ENCODE measurements around the gene MORC2. TPM values are rescaled to one million over a fixed set of nuclear protein-coding genes. Genes with fewer than 3 reads are reported as not detected.

Gene MORC2
- polyA plus RNA-seq: 15.1 and 16.2 TPM in 2 replicates
- polyA minus RNA-seq: 48.2 and 49.7 TPM in 2 replicates

- Histone ChIP-seq H3K79me2 (replicated peaks; ENCODE audit: insufficient read depth, low read length) (peaks cover 80% of the 10 kb centered on the region), H4K20me1 (ENCODE audit: insufficient read depth) (no peaks in the 10 kb centered on the region), H3K36me3 (ENCODE audit: insufficient read depth, low read length) (peaks cover 15% of the 10 kb centered on the region), H3K9me2 (ENCODE audit: insufficient read depth, low read length) (no peaks in the 10 kb centered on the region), H3K27me3 (ENCODE audit: insufficient read depth, low read depth, low read length) (no peaks in the 10 kb centered on the region), H3K4me2 (ENCODE audit: low read length) (peak within 1 kb of the TSS; percentile 46), H3K9me3 (ENCODE audit: low read length) (peaks cover 22% of the 10 kb centered on the region), H3K4me3 (ENCODE audit: low read length) (peak within 1 kb of the TSS; percentile 81), H3K9ac (ENCODE audit: low read length) (peak within 1 kb of the TSS; percentile 87), H3F3A (ENCODE audit: insufficient read depth, low read length, poor library complexity, severe bottlenecking) (peaks cover 6% of the 10 kb centered on the region), H2AFZ (ENCODE audit: low read depth, low read length) (peak within 1 kb of the TSS; percentile 58), H3K27ac (ENCODE audit: low read length) (peak within 1 kb of the TSS; percentile 90)
- TF ChIP-seq SMC3 (conservative IDR thresholded peaks at IDR 0.05; ENCODE audit: poor library complexity) (no peak), CTCF (IDR thresholded peaks at IDR 0.05; ENCODE audit: poor library complexity, severe bottlenecking) (no peak), MXI1 (conservative IDR thresholded peaks at IDR 0.05; ENCODE audit: poor library complexity, severe bottlenecking) (peak; percentile 93)
Observed at GRCh38 chr22:30968015-30968923, at the start of gene MORC2. Gene MORC2 (minus strand): TSS chr22:30968774. CDS start chr22:30967889, 885 bp downstream.

GRCh38 chr22:31005535-31005934 lies 37.0 kb upstream of the MORC2 start:
- no peaks in the 10 kb centered on the region for H3K36me3 ChIP-seq (ENCODE audit: insufficient read depth, low read length)
- no peak overlapping the region for H2AFZ ChIP-seq (ENCODE audit: low read depth, low read length)
- no peaks in the 10 kb centered on the region for H3K79me2 ChIP-seq (replicated peaks; ENCODE audit: insufficient read depth, low read length)
- H3K9ac ChIP-seq (ENCODE audit: low read length): no peak overlapping the region
- H3F3A ChIP-seq (ENCODE audit: insufficient read depth, low read length, poor library complexity, severe bottlenecking): no peaks in the 10 kb centered on the region
- no peak overlapping the region for H3K4me2 ChIP-seq (ENCODE audit: low read length)
- no peaks in the 10 kb centered on the region for H3K27me3 ChIP-seq (ENCODE audit: insufficient read depth, low read depth, low read length)
- no peaks in the 10 kb centered on the region for H4K20me1 ChIP-seq (ENCODE audit: insufficient read depth)
- TF ChIP-seq POLR2AphosphoS5 (IDR thresholded peaks at IDR 0.05) (no peak), EP300 (conservative IDR thresholded peaks at IDR 0.05; ENCODE audit: poor library complexity, severe bottlenecking) (no peak), CTCF (IDR thresholded peaks at IDR 0.05; ENCODE audit: poor library complexity, severe bottlenecking) (no peak), EZH2 (IDR thresholded peaks at IDR 0.05; ENCODE audit: borderline replicate concordance, insufficient read depth, low read length, poor library complexity, severe bottlenecking) (no peak), TAF1 (IDR thresholded peaks at IDR 0.05; ENCODE audit: low read depth) (no peak), REST (IDR thresholded peaks at IDR 0.05; ENCODE audit: borderline replicate concordance) (no peak), RAD21 (conservative IDR thresholded peaks at IDR 0.05) (no peak), MXI1 (conservative IDR thresholded peaks at IDR 0.05; ENCODE audit: poor library complexity, severe bottlenecking) (no peak)
- no peaks in the 10 kb centered on the region for H3K9me3 ChIP-seq (ENCODE audit: low read length)
- no peaks in the 10 kb centered on the region for H3K9me2 ChIP-seq (ENCODE audit: insufficient read depth, low read length)
- H3K4me3 ChIP-seq (ENCODE audit: low read length): no peak overlapping the region
- no peak overlapping the region for H3K27ac ChIP-seq (ENCODE audit: low read length)

All from neural cell (in vitro differentiated cells).